NCI-H524 treated with DMSO at 0.1 percent for 48 hours (cell line): Measurements from ENCODE around the gene ADK.
"Not testable (repeated sequence)": the region's sequence is repeated elsewhere in the genome, so short reads cannot be mapped to it uniquely, and the experiment has no call there.

Experiments
- DNase-seq: peaks from one replicate; lab custom pipeline; 2025; lab: John Stamatoyannopoulos, UW

The ADK gene

DNA sequence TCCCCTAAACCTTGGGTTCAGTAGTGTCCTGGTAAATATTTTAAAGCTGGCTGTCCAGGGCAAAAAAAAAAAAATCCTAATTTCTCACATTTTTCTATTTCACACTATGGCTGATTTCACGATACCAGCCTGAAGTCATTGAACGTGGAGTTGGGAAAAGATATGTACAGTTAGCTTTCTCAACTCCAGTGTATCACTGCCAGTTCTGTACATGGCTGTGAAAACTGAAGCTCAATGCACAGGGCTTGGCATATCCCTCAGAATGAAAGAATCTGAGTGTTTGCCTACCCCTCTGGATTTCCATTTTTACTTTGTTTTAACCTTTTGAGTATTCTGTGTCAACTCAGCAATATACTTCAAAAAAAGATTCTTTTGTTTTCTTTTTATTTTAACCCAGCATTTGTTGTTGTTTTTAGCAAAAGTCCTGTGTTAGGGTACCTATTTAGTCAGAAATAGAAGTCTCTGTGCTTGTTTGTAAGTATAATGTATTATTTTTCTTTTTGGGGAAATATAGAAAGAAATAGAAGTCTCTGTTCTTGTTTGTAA lies 274.5 kb downstream of the ADK start:
- DNase-seq, result no peak

GRCh38 chr10:74431816-74432215 lies 280.8 kb downstream of the ADK start:
- no peak for DNase-seq

GRCh38 chr10:74432841-74433594 lies 282.0 kb downstream of the ADK start:
- no peak for DNase-seq

DNA sequence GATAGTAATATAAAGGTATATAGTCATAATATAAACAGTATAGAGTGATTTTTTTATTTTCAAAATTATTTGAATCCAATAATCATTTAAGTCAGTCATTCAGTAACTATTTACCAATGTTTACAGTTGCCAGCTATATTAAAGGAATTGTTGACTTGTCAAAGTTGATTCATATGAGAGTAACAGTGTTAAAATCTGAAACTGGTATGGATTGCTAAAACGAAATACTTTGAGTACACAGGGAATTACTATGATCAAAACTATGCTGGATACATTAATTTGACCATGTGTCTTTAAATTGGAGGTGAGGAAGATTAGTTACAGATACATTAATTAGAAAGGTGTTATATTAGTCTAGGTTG lies 282.6 kb downstream of the ADK start:
- no peak for DNase-seq

DNA sequence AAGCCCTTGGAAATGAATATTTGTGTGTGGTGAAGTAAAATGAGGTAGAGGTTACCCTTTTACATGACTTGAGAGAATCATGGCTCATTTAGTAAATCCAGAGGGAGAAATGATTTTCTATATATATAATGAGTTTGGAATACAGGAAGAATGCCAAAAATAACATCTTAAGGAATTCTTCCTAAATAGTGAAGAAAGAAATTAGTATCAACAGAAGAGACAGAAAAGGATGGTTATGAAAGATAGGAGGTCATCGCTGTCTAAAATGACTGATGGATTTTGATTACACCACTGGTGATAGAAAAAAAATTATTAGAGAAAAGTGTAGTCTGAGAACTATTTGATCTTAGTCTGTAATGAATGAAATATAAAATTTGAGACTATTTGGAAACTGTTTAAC lies 283.0 kb downstream of the ADK start:
- DNase-seq, result no peak

- no peak for DNase-seq
Measured at GRCh38 chr10:74434547-74434946, 283.5 kb downstream of the ADK start.

GRCh38 chr10:74436523-74437170 lies 285.6 kb downstream of the ADK start:
- no peak for DNase-seq

DNA sequence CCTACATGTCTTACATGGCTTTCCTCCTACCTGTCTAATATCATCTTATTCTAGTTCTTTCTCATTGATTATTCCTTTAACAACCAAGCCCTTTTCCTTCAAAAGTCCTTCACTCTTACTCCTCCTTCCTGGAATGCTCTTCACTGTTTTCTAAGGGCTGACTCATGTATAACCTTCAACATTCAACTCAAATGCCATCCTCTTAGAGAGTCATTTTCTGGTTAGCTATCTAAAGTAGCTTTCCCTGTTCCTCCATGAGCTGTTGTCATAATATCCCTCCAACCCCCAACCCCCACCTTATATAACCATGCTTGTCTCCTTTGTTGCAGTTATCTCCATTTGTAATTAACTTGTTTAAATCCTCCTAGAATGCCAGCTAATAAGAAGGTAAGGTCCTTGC lies 286.8 kb downstream of the ADK start:
- DNase-seq, result no peak

- DNase-seq, result no peak
Measured at GRCh38 chr10:74439213-74439612, 288.2 kb downstream of the ADK start.

DNA sequence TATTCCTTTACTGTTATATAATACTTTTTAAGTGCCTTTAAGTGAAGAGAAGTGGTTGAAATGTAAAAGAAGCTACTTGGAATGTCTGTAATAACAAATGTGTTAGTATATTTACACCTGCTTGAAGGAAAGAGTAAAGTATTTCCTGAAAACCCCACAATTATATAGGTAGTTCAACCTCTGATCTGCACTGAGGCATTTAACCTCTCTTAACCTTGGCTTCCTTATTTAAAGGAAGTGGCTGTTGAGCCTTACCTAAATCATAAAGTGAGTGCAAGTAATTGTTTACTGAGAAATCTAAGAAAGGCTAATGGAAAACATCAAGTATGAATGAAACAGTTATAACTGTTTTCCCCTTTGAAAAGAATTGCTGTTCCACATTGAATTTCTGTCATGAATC lies 294.5 kb downstream of the ADK start:
- DNase-seq, result no peak

GRCh38 chr10:74450602-74451001 lies 299.6 kb downstream of the ADK start:
- no peak for DNase-seq

- DNase-seq, result no peak
Measured at GRCh38 chr10:74451127-74451829, 300.3 kb downstream of the ADK start.

DNA sequence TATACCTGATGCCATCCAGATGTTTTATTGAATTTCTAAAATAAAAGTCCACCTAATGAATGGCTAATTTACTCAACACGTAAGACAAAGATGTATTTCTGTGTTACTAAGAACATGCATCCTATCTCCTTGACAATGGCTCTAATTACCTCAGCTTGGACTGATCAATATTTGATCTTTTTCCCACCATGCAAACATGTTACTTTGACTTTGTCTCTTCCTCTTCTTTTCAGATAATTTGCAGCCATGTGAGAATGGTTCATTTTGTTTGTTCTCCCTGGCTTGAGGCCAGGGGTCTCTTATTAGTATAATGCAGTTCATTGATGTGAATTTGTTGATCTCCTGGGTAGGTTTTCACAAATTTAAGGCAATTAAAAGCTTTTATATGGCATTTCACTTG lies 302.1 kb downstream of the ADK start:
- no peak for DNase-seq

GRCh38 chr10:74457478-74457877 lies 306.5 kb downstream of the ADK start:
- DNase-seq, result not testable (repeated sequence)

DNA sequence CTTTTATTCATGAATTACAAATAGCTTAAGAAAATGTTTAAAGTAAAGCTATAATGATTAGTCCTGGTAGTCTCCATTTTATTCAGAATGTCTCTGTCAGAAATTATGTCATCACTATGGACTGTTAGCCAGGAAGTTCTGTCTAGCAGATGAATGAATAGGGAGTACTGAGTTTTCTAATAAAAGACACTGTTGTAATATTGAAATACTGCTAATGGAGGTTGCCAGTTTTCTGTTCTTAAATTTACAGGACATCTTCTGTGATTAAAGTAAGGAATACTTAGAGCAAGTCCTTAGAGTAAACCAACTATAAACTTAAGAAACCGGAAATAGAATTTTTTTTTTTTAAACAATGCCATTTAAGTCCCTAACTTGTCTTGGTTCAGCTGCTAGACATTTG lies 309.8 kb downstream of the ADK start:
- DNase-seq, result no peak

DNA sequence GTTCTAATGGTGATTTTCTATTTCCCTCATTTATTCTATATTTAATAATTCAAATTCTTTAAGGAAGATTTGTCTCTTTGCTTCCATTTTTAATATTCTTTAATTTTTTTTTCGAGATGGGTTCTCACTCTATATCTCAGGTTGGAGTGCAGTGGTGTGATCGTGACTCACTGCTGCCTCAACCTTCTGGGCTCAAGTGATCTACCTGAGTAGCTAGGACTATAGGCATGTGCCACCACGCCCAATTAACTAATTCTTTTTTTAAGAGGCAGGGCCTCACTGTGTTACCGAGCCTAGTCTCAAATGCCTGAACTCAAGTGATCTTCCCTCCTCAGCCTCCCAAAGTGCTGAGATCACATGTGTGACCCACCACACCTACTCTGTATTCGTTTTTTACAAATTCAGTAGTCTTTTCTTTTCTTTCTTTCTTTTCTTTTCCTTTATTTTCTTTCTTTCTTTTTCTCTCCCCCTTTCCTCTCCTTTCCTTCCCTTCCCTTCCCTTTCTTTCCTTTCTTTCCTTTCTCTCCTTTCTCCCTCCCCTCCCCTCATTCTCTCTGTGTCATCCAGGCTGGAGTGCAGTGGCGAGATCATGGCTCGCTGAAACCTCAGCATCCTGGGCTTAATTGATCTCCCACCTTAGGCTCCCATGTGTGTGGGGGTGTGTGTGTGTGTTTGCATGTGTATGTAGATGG lies 323.1 kb downstream of the ADK start:
- DNase-seq, result no peak

GRCh38 chr10:74476162-74476706 lies 325.2 kb downstream of the ADK start:
- not testable (repeated sequence) for DNase-seq

- DNase-seq, result no peak
Measured at GRCh38 chr10:74480778-74481177, 329.8 kb downstream of the ADK start.

DNA sequence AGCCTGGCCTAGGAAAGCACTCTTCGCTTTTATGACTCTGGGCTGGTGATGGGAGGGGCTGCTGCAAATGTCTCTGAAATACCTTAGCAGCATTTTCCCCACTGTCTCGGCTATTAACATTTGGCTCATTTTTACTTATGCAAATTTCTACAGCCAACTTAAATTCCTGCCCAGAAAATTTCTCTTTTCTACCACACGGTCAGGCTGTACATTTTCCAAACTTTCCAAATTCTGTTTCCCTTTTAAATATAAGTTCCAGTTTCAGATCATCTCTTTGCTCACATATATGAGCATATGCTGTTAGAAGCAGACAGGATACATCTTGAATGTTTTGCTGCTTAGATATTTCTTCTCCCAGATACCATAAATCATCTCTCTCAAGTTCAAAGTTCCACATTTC lies 332.3 kb downstream of the ADK start:
- DNase-seq, result no peak

DNA sequence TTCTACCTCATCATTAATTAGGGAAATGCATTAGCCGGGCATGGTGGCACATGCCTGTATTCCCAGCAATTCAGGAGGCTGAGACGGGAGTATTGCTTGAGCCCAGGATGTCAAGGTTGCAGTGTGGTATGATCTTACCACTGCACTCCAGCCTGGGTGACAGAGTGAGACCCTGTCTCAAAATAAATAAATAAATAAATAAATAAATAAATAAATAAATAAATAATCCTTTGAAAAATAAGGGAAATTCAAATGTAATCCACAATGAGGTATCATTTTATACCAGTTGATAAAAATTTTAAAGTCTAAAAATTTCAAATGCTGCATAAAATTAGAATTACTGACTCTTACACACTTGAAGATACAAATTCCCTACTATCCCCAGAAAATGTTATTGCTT lies 334.3 kb downstream of the ADK start:
- no peak for DNase-seq

- no peak for DNase-seq
Measured at GRCh38 chr10:74486659-74487058, 335.6 kb downstream of the ADK start.

DNA sequence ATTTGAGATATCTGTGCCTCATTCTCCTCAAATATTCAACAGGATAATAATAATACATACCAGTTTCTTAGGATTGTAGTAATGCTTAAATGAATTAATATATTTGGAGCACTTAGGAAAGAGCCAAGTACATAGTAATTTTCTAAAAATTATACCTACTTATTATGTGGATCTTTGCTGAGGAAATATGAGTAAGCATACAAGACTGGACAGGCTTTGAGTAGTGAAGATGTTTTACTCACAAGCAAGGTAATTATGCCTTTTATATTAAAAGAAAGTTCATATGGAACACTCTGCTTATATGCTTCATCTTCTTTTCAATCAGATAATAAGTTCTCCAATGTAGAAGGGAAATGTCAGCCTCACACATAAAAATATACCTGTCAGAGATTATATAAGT lies 337.9 kb downstream of the ADK start:
- no peak for DNase-seq
